SK-N-SH treated with all-trans-retinoic acid at 6 μM for 48 hours (cell line): ENCODE results near the gene CPNE2.

Experiments
- ATAC-seq: fragments of 200-7000 bp; cut with Tn5 transposase; 3 replicates; pipeline ENCODE4 v1.9.1; 2020; ENCODE audit warnings: mild to moderate bottlenecking, moderate library complexity
- CREB5 ChIP-seq: fragments of 250-450 bp; sonication (Bioruptor Pico); IDR thresholded peaks from 2 replicates; pipeline ENCODE4 v1.5.1; 2020; ENCODE audit warnings: low read depth, mild to moderate bottlenecking, moderate library complexity
- CSDC2 ChIP-seq: fragments of 250-450 bp; sonication (Bioruptor Pico); IDR thresholded peaks from 2 replicates; pipeline ENCODE4 v1.5.0; 2020; ENCODE audit warnings: mild to moderate bottlenecking, moderate library complexity
- ESRRG ChIP-seq: fragments of 250-450 bp; sonication (Bioruptor Pico); IDR thresholded peaks from 2 replicates; pipeline ENCODE4 v1.6.1; 2021; ENCODE audit warnings: mild to moderate bottlenecking
- ISL1 ChIP-seq: fragments of 250-450 bp; sonication (Bioruptor Pico); IDR thresholded peaks from 2 replicates; pipeline ENCODE4 v2.1.2; 2022; ENCODE audit warnings: mild to moderate bottlenecking, moderate library complexity
- OSR1 ChIP-seq: fragments of 250-450 bp; sonication (Bioruptor Pico); IDR thresholded peaks from 2 replicates; pipeline ENCODE4 v1.8.0; 2022; ENCODE audit warnings: moderate library complexity, mild to moderate bottlenecking, inconsistent platforms
- POU6F1 ChIP-seq: fragments of 250-450 bp; sonication (Bioruptor Pico); IDR thresholded peaks from 2 replicates; pipeline ENCODE4 v1.8.0; 2021; ENCODE audit warnings: low read depth, mild to moderate bottlenecking, moderate library complexity, borderline replicate concordance
- PPARA ChIP-seq: fragments of 250-450 bp; sonication (Bioruptor Pico); IDR thresholded peaks from 2 replicates; pipeline ENCODE4 v1.5.0; 2020; ENCODE audit warnings: mild to moderate bottlenecking, borderline replicate concordance
- RARB ChIP-seq: fragments of 250-450 bp; sonication (Bioruptor Pico); IDR thresholded peaks from 2 replicates; pipeline ENCODE4 v1.8.0; 2021; ENCODE audit warnings: mild to moderate bottlenecking, moderate library complexity
- SNAI2 ChIP-seq: fragments of 250-450 bp; sonication (Bioruptor Pico); IDR thresholded peaks from 2 replicates; pipeline ENCODE4 v1.5.0; 2020; ENCODE audit warnings: mild to moderate bottlenecking, moderate library complexity
- TCF4 ChIP-seq: fragments of 250-450 bp; sonication (Bioruptor Pico); IDR thresholded peaks from 2 replicates; pipeline ENCODE4 v1.8.0; 2021; ENCODE audit warnings: mild to moderate bottlenecking, moderate library complexity, borderline replicate concordance
- TOX ChIP-seq: fragments of 250-450 bp; sonication (Bioruptor Pico); IDR thresholded peaks from 2 replicates; pipeline ENCODE4 v1.8.0; 2021; ENCODE audit warnings: mild to moderate bottlenecking, moderate library complexity, borderline replicate concordance
- ZC3H10 ChIP-seq: fragments of 250-450 bp; sonication (Bioruptor Pico); IDR thresholded peaks from 2 replicates; pipeline ENCODE4 v1.5.1; 2021; ENCODE audit warnings: mild to moderate bottlenecking, moderate library complexity
- ZFP3 ChIP-seq: fragments of 250-450 bp; sonication (Bioruptor Pico); IDR thresholded peaks from 2 replicates; pipeline ENCODE4 v1.5.0; 2020; ENCODE audit warnings: mild to moderate bottlenecking, moderate library complexity
- ZFP30 ChIP-seq: fragments of 450-650 bp; formaldehyde crosslinking; IDR thresholded peaks from 2 replicates; pipeline ENCODE4 v1.5.0; 2022; ENCODE audit warnings: mild to moderate bottlenecking, moderate library complexity
- ZNF565 ChIP-seq: fragments of 450-650 bp; formaldehyde crosslinking; conservative IDR thresholded peaks from 2 replicates; pipeline ENCODE4 v1.5.0; 2020; ENCODE audit warnings: low read depth, mild to moderate bottlenecking, moderate library complexity
- ZNF70 ChIP-seq: fragments of 450-650 bp; formaldehyde crosslinking; IDR thresholded peaks from 2 replicates; pipeline ENCODE4 v1.5.0; 2020; ENCODE audit warnings: mild to moderate bottlenecking, moderate library complexity
- ZNF8 ChIP-seq: fragments of 450-650 bp; formaldehyde crosslinking; IDR thresholded peaks from 2 replicates; pipeline ENCODE4 v1.5.0; 2020; ENCODE audit warnings: mild to moderate bottlenecking, moderate library complexity
- TF ChIP-seq, protein P1 (sequence below): fragments of 250-450 bp; sonication (Bioruptor Pico); IDR thresholded peaks from 2 replicates; pipeline ENCODE4 v1.8.0; 2020; ENCODE audit warnings: mild to moderate bottlenecking, moderate library complexity, borderline replicate concordance
- TF ChIP-seq, protein P2 (sequence below): fragments of 250-450 bp; sonication (Bioruptor Pico); IDR thresholded peaks from 2 replicates; pipeline ENCODE4 v1.5.0; 2020; ENCODE audit warnings: mild to moderate bottlenecking, moderate library complexity
- TF ChIP-seq, protein P3 (sequence below): fragments of 250-450 bp; sonication (Bioruptor Pico); IDR thresholded peaks from 2 replicates; pipeline ENCODE4 v1.5.1; 2021; ENCODE audit warnings: mild to moderate bottlenecking, moderate library complexity

Gene CPNE2

DNA sequence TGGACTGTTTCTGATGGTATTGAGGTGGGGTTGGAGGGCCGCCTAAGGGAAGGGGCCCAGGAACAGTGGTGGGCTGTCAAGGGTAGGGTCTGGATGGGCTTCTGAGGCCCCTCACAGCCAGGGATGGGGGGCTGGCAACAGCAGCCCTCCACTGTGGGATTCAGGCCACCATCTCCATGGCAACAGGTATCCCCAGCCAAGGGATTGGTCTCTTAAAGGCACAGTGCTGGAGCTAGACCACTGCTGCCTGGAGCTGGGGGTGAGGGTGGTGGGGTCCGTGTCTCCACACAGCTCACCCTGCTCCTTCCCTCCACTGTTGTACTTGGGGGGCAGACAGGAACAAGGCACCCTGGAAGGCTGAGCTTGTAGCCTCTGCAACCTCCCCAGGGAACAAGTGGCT, 51.6 kb downstream of the CPNE2 start (continued):
- TF ChIP-seq, protein P1, sequence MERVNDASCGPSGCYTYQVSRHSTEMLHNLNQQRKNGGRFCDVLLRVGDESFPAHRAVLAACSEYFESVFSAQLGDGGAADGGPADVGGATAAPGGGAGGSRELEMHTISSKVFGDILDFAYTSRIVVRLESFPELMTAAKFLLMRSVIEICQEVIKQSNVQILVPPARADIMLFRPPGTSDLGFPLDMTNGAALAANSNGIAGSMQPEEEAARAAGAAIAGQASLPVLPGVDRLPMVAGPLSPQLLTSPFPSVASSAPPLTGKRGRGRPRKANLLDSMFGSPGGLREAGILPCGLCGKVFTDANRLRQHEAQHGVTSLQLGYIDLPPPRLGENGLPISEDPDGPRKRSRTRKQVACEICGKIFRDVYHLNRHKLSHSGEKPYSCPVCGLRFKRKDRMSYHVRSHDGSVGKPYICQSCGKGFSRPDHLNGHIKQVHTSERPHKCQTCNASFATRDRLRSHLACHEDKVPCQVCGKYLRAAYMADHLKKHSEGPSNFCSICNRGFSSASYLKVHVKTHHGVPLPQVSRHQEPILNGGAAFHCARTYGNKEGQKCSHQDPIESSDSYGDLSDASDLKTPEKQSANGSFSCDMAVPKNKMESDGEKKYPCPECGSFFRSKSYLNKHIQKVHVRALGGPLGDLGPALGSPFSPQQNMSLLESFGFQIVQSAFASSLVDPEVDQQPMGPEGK (CRISPR knock-in tag), result no peak
- TF ChIP-seq ZFP3 (CRISPR knock-in tag) (no peak), RARB (CRISPR knock-in tag) (no peak), ZNF8 (no peak)
- TF ChIP-seq, protein P2, sequence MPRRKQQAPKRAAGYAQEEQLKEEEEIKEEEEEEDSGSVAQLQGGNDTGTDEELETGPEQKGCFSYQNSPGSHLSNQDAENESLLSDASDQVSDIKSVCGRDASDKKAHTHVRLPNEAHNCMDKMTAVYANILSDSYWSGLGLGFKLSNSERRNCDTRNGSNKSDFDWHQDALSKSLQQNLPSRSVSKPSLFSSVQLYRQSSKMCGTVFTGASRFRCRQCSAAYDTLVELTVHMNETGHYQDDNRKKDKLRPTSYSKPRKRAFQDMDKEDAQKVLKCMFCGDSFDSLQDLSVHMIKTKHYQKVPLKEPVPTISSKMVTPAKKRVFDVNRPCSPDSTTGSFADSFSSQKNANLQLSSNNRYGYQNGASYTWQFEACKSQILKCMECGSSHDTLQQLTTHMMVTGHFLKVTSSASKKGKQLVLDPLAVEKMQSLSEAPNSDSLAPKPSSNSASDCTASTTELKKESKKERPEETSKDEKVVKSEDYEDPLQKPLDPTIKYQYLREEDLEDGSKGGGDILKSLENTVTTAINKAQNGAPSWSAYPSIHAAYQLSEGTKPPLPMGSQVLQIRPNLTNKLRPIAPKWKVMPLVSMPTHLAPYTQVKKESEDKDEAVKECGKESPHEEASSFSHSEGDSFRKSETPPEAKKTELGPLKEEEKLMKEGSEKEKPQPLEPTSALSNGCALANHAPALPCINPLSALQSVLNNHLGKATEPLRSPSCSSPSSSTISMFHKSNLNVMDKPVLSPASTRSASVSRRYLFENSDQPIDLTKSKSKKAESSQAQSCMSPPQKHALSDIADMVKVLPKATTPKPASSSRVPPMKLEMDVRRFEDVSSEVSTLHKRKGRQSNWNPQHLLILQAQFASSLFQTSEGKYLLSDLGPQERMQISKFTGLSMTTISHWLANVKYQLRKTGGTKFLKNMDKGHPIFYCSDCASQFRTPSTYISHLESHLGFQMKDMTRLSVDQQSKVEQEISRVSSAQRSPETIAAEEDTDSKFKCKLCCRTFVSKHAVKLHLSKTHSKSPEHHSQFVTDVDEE (CRISPR knock-in tag), result no peak

DNA sequence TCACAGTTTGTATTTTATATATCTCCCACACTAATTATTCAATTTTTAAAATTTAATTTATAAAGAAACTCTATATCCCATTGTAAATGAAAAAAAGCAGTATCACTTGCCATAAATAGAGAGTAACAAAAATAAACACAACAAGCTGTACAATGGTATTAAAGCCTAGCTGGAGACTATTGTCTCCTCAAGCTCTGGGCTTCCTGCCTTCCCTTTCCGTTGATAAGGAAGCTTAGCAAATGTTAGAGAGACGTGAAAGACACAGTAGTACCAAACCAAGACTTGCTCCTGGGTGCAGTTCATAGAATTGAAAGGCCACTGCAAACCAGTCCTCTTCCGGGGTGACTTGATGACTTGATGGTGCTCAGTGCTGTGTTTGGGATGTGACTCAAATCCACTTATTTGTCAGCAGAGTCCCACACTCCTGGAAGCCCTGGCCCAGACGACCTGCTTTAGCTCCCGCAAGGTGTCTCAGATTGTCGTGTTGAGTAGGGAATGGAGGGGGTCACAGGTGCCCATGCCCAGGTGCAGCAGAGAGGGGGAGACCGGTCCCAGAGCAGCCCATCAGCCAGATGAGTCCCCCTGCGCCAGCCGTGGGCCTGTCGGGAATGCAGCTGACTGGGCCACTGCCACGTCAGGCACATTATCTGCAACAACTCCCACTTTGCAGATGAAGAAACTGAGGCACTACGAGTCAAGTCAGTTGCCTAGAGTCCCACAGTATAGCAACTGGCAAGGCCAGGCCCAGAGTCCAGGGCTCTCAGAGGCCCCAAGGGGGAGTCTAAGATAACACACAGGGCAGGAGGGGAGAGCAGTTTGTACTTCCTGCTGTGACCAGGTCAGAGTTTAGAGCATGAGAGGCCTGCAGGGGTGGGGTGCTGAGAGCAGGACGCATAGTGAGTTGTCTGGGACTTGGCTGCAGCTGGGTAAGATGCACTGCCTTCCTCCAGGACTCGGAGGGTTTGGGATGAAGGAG, 53.0 kb downstream of the CPNE2 start:
- ATAC-seq, result no peak
- TF ChIP-seq OSR1 (CRISPR knock-in tag), result no peak
- no peak for TF ChIP-seq ZFP30 (CRISPR knock-in tag)
- TF ChIP-seq TCF4 (CRISPR knock-in tag), result no peak
- TF ChIP-seq ESRRG (CRISPR knock-in tag), result no peak
- TF ChIP-seq ZNF565 (CRISPR knock-in tag), result no peak
- TF ChIP-seq CSDC2 (CRISPR knock-in tag), result no peak
- TF ChIP-seq SNAI2 (CRISPR knock-in tag), result no peak
- TF ChIP-seq POU6F1 (CRISPR knock-in tag), result no peak
- TF ChIP-seq ISL1 (CRISPR knock-in tag), result no peak
- TF ChIP-seq, protein P3, sequence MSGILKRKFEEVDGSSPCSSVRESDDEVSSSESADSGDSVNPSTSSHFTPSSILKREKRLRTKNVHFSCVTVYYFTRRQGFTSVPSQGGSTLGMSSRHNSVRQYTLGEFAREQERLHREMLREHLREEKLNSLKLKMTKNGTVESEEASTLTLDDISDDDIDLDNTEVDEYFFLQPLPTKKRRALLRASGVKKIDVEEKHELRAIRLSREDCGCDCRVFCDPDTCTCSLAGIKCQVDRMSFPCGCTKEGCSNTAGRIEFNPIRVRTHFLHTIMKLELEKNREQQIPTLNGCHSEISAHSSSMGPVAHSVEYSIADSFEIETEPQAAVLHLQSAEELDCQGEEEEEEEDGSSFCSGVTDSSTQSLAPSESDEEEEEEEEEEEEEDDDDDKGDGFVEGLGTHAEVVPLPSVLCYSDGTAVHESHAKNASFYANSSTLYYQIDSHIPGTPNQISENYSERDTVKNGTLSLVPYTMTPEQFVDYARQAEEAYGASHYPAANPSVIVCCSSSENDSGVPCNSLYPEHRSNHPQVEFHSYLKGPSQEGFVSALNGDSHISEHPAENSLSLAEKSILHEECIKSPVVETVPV (CRISPR knock-in tag), result no peak
- TF ChIP-seq PPARA (CRISPR knock-in tag), result no peak
- no peak for TF ChIP-seq TOX
- TF ChIP-seq CREB5 (CRISPR knock-in tag), result no peak
- TF ChIP-seq, protein P2 (CRISPR knock-in tag), result no peak
- no peak for TF ChIP-seq ZNF70 (CRISPR knock-in tag)
- TF ChIP-seq ZC3H10 (CRISPR knock-in tag), result no peak
